Inflammatory macrophage treated with lipopolysaccharide for 1 hour (primary cell): Measurements from ENCODE around the gene TMOD4.
A peak's percentile ranks its signal among the peaks of the same experiment; 100 is the strongest.

ENCODE experiments used
- DNase-seq, 2 donors: peaks; one replicate each; pipeline ENCODE4 v3.0.0-alpha.2; 2020 to 2022

Gene TMOD4

DNA sequence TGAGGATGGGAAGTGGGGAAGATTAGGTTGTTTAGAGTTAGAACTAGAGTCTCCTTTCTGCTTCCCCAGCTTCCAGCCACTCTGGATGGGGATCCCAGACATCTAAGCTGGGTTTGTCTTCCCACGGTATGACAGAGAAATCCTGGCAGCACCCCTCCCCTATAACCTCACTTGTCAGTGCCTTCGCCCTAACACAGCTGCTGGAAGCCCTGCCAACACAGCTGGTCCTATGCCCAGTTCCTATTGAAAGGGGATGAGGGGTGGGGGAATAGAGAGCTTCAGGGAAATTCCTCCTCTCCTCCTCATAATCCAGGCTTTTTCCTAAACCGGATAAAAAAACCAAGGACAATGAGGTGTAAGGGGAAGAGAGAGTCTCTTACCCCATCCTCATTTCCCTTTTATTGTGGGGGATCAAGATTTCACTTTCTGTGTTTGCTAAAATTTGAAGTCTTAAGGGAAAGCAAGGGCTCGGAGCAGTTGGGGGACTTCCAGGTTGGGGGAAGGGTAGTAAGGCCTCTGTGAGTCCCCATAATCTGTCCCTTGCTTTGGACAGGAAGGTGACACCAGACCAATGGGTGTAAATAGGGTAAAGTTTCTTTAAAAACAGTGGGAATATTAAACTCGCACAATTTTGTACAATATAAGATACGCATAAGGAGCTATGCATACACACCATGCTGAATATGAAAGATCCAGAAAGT, 590 bp downstream of the TMOD4 start:
- DNase-seq = no peak

- no peak for DNase-seq
Measured at GRCh38 chr1:151171190-151171589, 4.6 kb downstream of the TMOD4 start.

- no peak for DNase-seq
Measured at GRCh38 chr1:151167116-151167515, 8.7 kb downstream of the TMOD4 start.

GRCh38 chr1:151166505-151166956, 9.2 kb downstream of the TMOD4 start:
- peak in 1 of 2 donors; percentile 7 for DNase-seq

DNA sequence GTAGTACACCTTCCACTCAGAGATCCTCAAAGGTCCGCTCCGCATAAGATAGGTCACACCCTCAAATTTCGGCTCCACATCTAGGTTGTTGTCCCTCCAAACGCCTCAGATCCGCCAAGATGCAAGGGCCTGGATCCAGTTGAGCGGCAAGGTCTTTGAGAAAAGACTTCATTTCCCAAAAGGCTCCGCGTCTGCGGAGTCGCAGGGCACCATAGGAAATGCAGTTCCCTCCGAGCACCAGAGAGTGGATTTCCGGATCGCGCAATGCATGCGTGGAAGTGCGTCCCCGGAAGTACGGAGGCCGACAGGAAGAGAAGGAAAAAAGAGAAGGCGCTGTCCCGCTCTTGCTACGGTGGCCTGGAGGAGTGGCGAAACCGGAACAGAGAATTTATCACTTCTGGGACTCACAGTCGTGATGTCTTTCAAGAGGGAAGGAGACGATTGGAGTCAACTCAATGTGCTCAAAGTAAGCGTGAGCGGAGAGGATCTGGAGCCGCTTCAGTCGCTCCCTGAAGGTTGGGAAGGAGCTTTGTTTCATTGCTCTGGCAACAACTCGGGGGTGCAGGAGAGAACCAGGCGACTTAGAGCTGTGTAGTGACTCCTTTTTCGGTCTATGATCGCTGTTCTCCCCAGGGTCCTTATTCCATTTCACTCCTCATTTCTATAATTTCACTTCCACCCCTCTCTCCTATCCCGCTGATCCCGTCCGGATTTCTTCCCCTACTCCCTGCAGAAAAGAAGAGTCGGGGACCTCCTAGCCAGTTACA, 9.9 kb downstream of the TMOD4 start, which contains the start of the genes LYSMD1 and SCNM1:
Gene LYSMD1 (minus strand): TSS at position 165 of the 767 bp plus-strand sequence. CDS start 644 bp downstream, outside the sequence.
Gene SCNM1 (plus strand): TSS at position 407 of the 767 bp plus-strand sequence. CDS start 9 bp downstream, at position 416.
- DNase-seq = peak; percentile 99

- no peak for DNase-seq
Measured at GRCh38 chr1:151165281-151165737, 10.5 kb downstream of the TMOD4 start.

DNA sequence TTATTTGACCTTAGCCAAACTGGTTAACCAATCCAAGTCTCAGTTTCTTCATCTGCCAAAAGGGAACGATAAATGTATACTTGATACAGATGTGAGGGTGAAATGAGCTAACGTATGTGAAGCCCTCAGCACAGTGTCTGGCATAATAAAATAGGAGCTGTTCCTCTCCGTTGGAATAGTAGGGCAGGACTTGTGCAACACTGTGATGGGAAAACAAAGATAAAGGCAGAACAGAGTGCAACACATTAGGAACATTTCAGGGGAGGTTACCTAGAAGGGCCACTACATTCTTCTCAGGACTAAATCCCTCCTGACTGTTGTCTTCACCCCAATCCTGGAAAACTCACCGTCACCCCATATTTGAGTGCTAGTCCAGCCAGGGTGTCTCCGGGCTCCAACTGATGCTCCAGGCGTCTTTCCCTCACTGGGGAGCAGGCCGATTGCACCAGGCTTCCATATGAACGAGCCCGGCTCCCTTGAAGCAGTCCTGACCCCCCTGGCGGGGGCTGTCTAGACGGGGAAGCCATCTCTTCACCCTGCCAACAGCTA, 11.0 kb downstream of the TMOD4 start:
- no peak for DNase-seq

GRCh38 chr1:151159373-151159772, 16.4 kb downstream of the TMOD4 start:
- DNase-seq = peak; percentile 53 to 70

DNA sequence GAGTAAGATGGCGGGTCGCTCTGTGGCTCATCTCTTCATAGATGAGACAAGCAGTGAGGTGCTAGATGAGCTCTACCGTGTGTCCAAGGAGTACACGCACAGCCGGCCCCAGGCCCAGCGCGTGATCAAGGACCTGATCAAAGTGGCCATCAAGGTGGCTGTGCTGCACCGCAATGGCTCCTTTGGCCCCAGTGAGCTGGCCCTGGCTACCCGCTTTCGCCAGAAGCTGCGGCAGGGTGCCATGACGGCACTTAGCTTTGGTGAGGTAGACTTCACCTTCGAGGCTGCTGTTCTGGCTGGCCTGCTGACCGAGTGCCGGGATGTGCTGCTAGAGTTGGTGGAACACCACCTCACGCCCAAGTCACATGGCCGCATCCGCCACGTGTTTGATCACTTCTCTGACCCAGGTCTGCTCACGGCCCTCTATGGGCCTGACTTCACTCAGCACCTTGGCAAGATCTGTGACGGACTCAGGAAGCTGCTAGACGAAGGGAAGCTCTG, 17.0 kb downstream of the TMOD4 start:
- DNase-seq = no peak

GRCh38 chr1:151158326-151158725, 17.5 kb downstream of the TMOD4 start:
- DNase-seq = peak; percentile 31 to 52

DNA sequence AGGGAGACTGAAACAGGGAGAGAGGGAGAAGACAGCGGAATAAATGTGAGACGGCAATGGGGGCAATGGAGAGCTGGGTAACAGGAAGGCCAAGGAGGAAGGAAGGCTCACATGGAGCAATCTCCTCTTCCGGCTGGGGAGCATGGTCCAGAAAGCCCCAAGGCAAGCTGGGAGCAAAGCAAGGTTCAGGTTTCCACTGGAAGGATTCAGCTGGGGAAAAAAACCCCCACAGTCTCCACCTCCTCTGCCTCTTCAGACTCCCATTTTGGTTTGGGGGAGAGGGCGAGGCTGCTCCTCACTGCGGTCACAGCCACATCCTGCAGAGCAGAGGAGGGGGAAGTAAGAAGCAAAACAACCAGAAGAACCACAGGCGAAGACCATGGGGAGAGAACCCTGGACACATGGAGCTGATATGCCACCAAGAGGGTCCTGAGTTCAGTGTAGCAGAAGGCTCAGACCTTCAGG, 18.7 kb downstream of the TMOD4 start:
- peak; percentile 47 to 60 for DNase-seq

GRCh38 chr1:151156515-151156819, 19.3 kb downstream of the TMOD4 start, which contains the start of gene TNFAIP8L2:
Gene TNFAIP8L2 (plus strand): TSS chr1:151156649. CDS start chr1:151158698, 2,049 bp downstream.
- peak; percentile 78 to 80 for DNase-seq

DNA sequence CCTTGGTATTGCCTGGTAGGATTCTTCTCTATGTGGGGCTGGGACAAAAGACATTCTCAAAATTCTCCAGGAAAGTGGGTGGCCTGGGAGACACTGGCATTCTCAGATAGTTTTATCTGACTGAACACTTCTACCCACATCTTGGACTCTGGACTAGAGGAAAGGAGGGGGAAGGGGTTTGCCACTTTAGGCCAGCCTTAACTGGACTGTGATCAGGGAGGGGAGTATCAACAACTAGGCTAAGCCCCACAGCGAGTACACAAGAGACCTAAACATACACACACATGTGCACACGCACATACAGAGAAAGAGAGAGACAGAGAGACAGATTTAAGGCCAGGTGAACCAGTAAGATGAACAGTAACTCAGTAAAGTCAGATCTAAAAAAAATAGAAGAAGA, 28.1 kb downstream of the TMOD4 start:
- DNase-seq = no peak

DNA sequence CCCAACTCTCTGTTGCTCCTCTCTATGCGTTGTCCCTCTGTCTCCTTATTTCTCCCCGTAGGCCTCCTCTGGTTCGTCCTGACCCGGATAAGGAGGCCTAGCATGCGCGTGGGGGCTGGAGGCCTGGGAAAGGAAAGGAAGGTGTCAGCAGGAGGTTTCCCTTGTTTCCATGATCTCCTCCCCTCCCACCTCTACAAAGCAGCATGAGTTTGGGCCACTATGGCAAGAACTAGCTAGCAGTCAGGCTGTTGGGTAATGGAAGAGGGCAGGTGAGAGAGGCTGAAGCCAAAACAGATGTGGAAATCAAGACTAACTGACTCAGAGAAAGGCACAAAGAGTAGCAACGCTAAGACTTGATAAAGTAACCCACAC, 28.7 kb downstream of the TMOD4 start:
- no peak for DNase-seq

- DNase-seq = peak; percentile 83 to 87
Measured at GRCh38 chr1:151146412-151147131, 29.2 kb downstream of the TMOD4 start, which contains the start of gene SEMA6C. Gene SEMA6C (minus strand): TSS chr1:151146631. CDS start chr1:151142621, 4,010 bp downstream.

GRCh38 chr1:151146072-151146411, 29.7 kb downstream of the TMOD4 start:
- DNase-seq = no peak

GRCh38 chr1:151145304-151146071, 30.3 kb downstream of the TMOD4 start:
- DNase-seq = no peak

DNA sequence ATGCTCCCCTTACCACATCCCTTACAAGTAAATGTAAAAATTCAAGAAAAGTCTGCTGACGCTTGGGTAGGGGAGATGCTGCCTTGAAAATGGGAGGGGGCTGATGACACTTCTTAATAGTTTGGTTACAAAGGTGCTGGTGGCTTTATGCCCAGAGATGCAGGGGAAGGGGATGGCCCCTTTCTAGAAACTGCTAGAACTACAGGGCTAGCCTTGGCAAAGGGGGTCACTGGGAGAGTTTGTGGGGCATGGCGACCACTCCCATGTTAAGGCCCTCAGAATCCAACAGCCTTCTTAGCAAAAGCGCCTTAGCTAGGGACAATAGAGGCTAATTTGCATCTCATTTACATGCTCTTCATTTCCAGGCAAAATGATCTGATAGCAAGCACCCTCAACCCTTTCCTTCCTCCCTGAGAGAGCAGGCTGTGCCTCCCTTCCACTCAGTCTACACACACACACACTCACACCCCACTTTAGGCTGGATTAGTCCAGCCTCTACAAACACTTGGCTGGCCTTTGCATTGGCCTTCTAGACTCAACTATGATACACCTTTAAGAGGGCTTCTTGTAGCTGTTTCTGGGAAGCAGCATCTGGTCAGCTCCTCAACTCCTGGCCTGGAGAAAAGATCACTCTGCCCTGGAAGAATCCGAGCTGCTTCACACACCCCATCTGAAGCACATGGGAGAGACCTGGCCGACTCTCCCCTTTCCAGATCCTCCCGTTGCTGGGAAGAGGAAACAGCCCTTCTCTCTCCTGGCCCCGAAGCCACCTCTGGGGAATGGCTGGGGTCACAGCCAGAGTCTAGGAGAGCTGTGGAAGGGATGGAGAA, 31.1 kb downstream of the TMOD4 start:
- DNase-seq = no peak

DNA sequence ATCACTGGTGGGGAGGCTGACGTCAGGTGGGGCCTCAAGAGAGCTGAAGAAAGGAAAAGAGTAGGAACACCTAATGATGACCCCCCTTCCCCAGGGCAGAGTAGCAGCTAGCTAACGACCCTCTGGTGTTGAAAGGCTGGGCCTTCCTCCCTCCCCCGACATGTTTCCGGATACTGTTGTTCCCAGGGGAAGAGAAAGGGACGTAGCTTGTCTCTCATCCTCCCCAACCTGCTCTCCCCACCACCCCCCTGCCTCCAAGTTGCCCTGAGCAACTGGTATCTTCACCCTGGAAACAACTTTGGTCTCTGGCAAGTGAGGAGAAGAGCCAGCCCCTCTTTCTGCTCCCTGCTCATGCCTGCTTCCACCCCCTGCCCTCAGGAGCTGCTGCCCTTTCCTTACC, 31.8 kb downstream of the TMOD4 start:
- no peak for DNase-seq

GRCh38 chr1:151143057-151143435, 32.7 kb downstream of the TMOD4 start:
- no peak for DNase-seq
